Cardiac muscle cell (in vitro differentiated cells and primary cell): ENCODE results near the gene NKX1-2. TPM values are rescaled to one million over a fixed set of nuclear protein-coding genes. Genes with fewer than 3 reads are reported as not detected.

ENCODE experiments used
- DNase-seq, 2 donors: peaks; one replicate each; pipeline versions ENCODE4 v3.0.0 to v3.0.0-alpha.2; 2010 to 2017; ENCODE audit warnings: low read depth in 1 of 2, low spot score in 1 of 2
- H3K27ac ChIP-seq: fragments of 200-600 bp; sonication (generic); 2 replicates; pipeline ENCODE4 v1.5.1; 2016
- H3K27me3 ChIP-seq: fragments of 200-600 bp; sonication (generic); 2 replicates; pipeline ENCODE4 v1.6.0; 2016; ENCODE audit warnings: control low read depth
- H3K36me3 ChIP-seq: fragments of 200-600 bp; sonication (generic); 2 replicates; pipeline ENCODE4 v1.5.1; 2016; ENCODE audit warnings: control low read depth
- H3K4me1 ChIP-seq: fragments of 200-600 bp; sonication (generic); 2 replicates; pipeline ENCODE4 v1.8.1; 2017; ENCODE audit warnings: low read depth, mild to moderate bottlenecking, mixed run types
- H3K4me3 ChIP-seq: fragments of 200-600 bp; sonication (generic); 2 replicates; pipeline ENCODE4 v1.5.1; 2016; ENCODE audit warnings: mild to moderate bottlenecking
- H3K9me3 ChIP-seq: fragments of 200-600 bp; sonication (generic); 2 replicates; pipeline ENCODE4 v1.5.1; 2017; ENCODE audit warnings: low read depth, mild to moderate bottlenecking, control low read depth
- CTCF ChIP-seq: IDR thresholded peaks from 2 replicates; pipeline ENCODE4 v1.5.1; 2012; ENCODE audit warnings: low read depth, mild to moderate bottlenecking, low read length
- polyA plus RNA-seq: library from polyadenylated mRNA; unstranded; fragments of >200 nt; fragmentation: Nextera tagmentation; extraction: Ambion mirVana; gene quantifications from 2 replicates; pipeline ENCODE4 v1.2.1, GENCODE V29; 2016
- total RNA-seq: library from RNA; depleted of rRNA; stranded (reverse); fragments of >200 nt; gene quantifications from 2 replicates; pipeline ENCODE4 v1.2.3, GENCODE V29; 2016

NKX1-2 gene
- total RNA-seq (0.33 TPM in 1 of 2 replicates, not detected in the other), polyA plus RNA-seq (not detected in 2 replicates)

- Histone ChIP-seq H3K4me3 (peak within 1 kb of the TSS; percentile 29), H3K36me3 (no peaks in the 10 kb centered on the region), H3K27ac (no peak within 1 kb of the TSS), H3K4me1 (peaks cover 8% of the 10 kb centered on the region), H3K9me3 (no peaks in the 10 kb centered on the region), H3K27me3 (peaks cover 96% of the 10 kb centered on the region)
- TF ChIP-seq CTCF = no peak
- peak in 1 of 2 donors; percentile 56 for DNase-seq
Observed at GRCh38 chr10:124450012-124450782, at the start of gene NKX1-2. TSS of gene NKX1-2 (minus strand) at chr10:124450035. CDS start at chr10:124449943, 92 bp downstream.

GRCh38 chr10:124498056-124498455, 48.2 kb upstream of the NKX1-2 start:
- Histone ChIP-seq H3K27ac (no peak overlapping the region), H3K27me3 (no peaks in the 10 kb centered on the region), H3K4me3 (no peak overlapping the region), H3K9me3 (no peaks in the 10 kb centered on the region), H3K36me3 (no peaks in the 10 kb centered on the region), H3K4me1 (peaks cover 9% of the 10 kb centered on the region)
- no peak for TF ChIP-seq CTCF
- DNase-seq = no peak

GRCh38 chr10:124497196-124497881, 47.5 kb upstream of the NKX1-2 start:
- H3K9me3 ChIP-seq = no peaks in the 10 kb centered on the region
- H3K4me1 ChIP-seq = peaks cover 13% of the 10 kb centered on the region
- peak in 1 of 2 donors; percentile 18 for DNase-seq
- H3K36me3 ChIP-seq = no peaks in the 10 kb centered on the region
- TF ChIP-seq CTCF = no peak
- no peak overlapping the region for H3K4me3 ChIP-seq
- H3K27ac ChIP-seq = no peak overlapping the region
- no peaks in the 10 kb centered on the region for H3K27me3 ChIP-seq

GRCh38 chr10:124496620-124497019, 46.8 kb upstream of the NKX1-2 start:
- no peak for TF ChIP-seq CTCF
- Histone ChIP-seq H3K36me3 (no peaks in the 10 kb centered on the region), H3K27ac (no peak overlapping the region), H3K4me3 (no peak overlapping the region), H3K9me3 (no peaks in the 10 kb centered on the region), H3K27me3 (no peaks in the 10 kb centered on the region), H3K4me1 (peaks cover 13% of the 10 kb centered on the region)
- DNase-seq = no peak

GRCh38 chr10:124496150-124496549, 46.3 kb upstream of the NKX1-2 start:
- Histone ChIP-seq H3K36me3 (no peaks in the 10 kb centered on the region), H3K9me3 (no peaks in the 10 kb centered on the region), H3K4me1 (peaks cover 13% of the 10 kb centered on the region), H3K27ac (no peak overlapping the region), H3K27me3 (no peaks in the 10 kb centered on the region), H3K4me3 (no peak overlapping the region)
- TF ChIP-seq CTCF = no peak
- DNase-seq = no peak
